K562 (cell line): Measurements from ENCODE around the gene RGL2. TPM values are rescaled to one million over a fixed set of nuclear protein-coding genes. Genes with fewer than 3 reads are reported as not detected.
A peak's percentile ranks its signal among the peaks of the same experiment; 100 is the strongest.

Experiments
- C11orf30 ChIP-seq: fragments of 450-650 bp; IDR thresholded peaks from 2 replicates; pipeline ENCODE4 v1.6.1; 2016; ENCODE audit warnings: low read depth, mild to moderate bottlenecking
- GTF2F1 ChIP-seq: IDR thresholded peaks from 2 replicates; pipeline ENCODE4 v1.6.1; 2011; ENCODE audit warnings: low read depth, low read length, improper control_type of control experiment
- JUND ChIP-seq, 2 experiments: IDR thresholded peaks; 2 replicates in 1 of 2; 3 replicates in 1 of 2; pipeline ENCODE4 v1.6.1; 2011; ENCODE audit warnings: borderline replicate concordance in 2 of 2, low read depth in 2 of 2, low read length in 2 of 2, improper control_type of control experiment in 1 of 2, missing biosample characterization in 1 of 2, missing genetic modification characterization in 1 of 2, missing genetic modification reagents in 1 of 2
- LARP7 ChIP-seq: fragments of 450-650 bp; IDR thresholded peaks from 2 replicates; pipeline ENCODE4 v1.6.1; 2016
- MED1 ChIP-seq: sonication (generic); formaldehyde crosslinking; IDR thresholded peaks from 2 replicates; pipeline ENCODE4 v1.8.1; 2023; ENCODE audit warnings: missing genetic modification reagents, borderline replicate concordance
- MTA1 ChIP-seq: fragments of 450-650 bp; IDR thresholded peaks from 2 replicates; pipeline ENCODE4 v1.6.1; 2017; ENCODE audit warnings: borderline replicate concordance
- NCOA2 ChIP-seq, 2 experiments: fragments of 450-650 bp; IDR thresholded peaks; 2 replicates each; pipeline ENCODE4 v1.6.1; 2018; ENCODE audit warnings: mild to moderate bottlenecking in 2 of 2, moderate library complexity in 1 of 2; ENCODE audit not compliant: partially characterized antibody in 2 of 2
- NCOA6 ChIP-seq: fragments of 450-650 bp; IDR thresholded peaks from 2 replicates; pipeline ENCODE4 v1.6.1; 2017; ENCODE audit warnings: mild to moderate bottlenecking
- NR2F6 ChIP-seq: fragments of 450-650 bp; formaldehyde crosslinking; IDR thresholded peaks from 2 replicates; pipeline ENCODE4 v1.4.0; 2020; ENCODE audit warnings: mild to moderate bottlenecking
- OTX1 ChIP-seq: fragments of 450-650 bp; formaldehyde crosslinking; IDR thresholded peaks from 2 replicates; pipeline ENCODE4 v1.4.0; 2022; ENCODE audit warnings: mild to moderate bottlenecking
- PYGO2 ChIP-seq: fragments of 450-650 bp; IDR thresholded peaks from 2 replicates; pipeline ENCODE4 v1.6.1; 2016; ENCODE audit warnings: mild to moderate bottlenecking, missing genetic modification characterization, moderate library complexity, missing compliant biosample characterization
- RNF2 ChIP-seq: sonication (generic); IDR thresholded peaks from 2 replicates; pipeline ENCODE4 v1.6.1; 2016
- SMAD3 ChIP-seq: fragments of 450-650 bp; formaldehyde crosslinking; conservative IDR thresholded peaks from 2 replicates; pipeline ENCODE4 v1.4.0; 2020; ENCODE audit warnings: mild to moderate bottlenecking
- SNIP1 ChIP-seq: fragments of 450-650 bp; IDR thresholded peaks from 2 replicates; pipeline ENCODE4 v1.7.1; 2017; ENCODE audit warnings: low read depth, mild to moderate bottlenecking
- SRSF3 ChIP-seq: fragments of 200-400 bp; formaldehyde crosslinking; IDR thresholded peaks from 2 replicates; pipeline ENCODE4 v1.6.1; 2016; ENCODE audit warnings: mild to moderate bottlenecking, low read length, moderate library complexity; ENCODE audit not compliant: insufficient read depth
- STAT6 ChIP-seq: sonication (generic); formaldehyde crosslinking; IDR thresholded peaks from 2 replicates; pipeline ENCODE4 v1.8.1; 2023; ENCODE audit warnings: mild to moderate bottlenecking, missing genetic modification reagents
- TBP ChIP-seq: optimal IDR thresholded peaks from 2 replicates; pipeline ENCODE3; 2011; ENCODE audit warnings: low read depth, low read length, improper control_type of control experiment
- USF2 ChIP-seq: sonication (generic); formaldehyde crosslinking; IDR thresholded peaks from 2 replicates; pipeline ENCODE4 v1.5.0; 2020; ENCODE audit warnings: missing genetic modification reagents
- VEZF1 ChIP-seq: fragments of 200-800 bp; sonication (Bioruptor generic); IDR thresholded peaks from 2 replicates; pipeline ENCODE4 v1.6.1; 2017; ENCODE audit warnings: missing genetic modification characterization, missing compliant biosample characterization
- XRCC4 ChIP-seq: IDR thresholded peaks from one replicate; pipeline ENCODE4 v1.6.1; 2011; ENCODE audit not compliant: insufficient read depth, insufficient read length; ENCODE audit errors: extremely low read depth
- ZBTB43 ChIP-seq: sonication (generic); formaldehyde crosslinking; IDR thresholded peaks from 2 replicates; pipeline ENCODE4 v1.8.0; 2023; ENCODE audit warnings: mild to moderate bottlenecking, missing genetic modification reagents
- ZNF121 ChIP-seq: sonication (generic); formaldehyde crosslinking; conservative IDR thresholded peaks from 2 replicates; pipeline ENCODE4 v1.8.0; 2022; ENCODE audit warnings: missing genetic modification reagents
- ZNF134 ChIP-seq: fragments of 250-450 bp; sonication (Bioruptor Pico); conservative IDR thresholded peaks from 2 replicates; pipeline ENCODE4 v1.4.0; 2020
- ZNF175 ChIP-seq: fragments of 200-800 bp; sonication (Bioruptor generic); IDR thresholded peaks from 2 replicates; pipeline ENCODE4 v1.6.1; 2016; ENCODE audit warnings: low read depth, mild to moderate bottlenecking, missing genetic modification characterization, missing compliant biosample characterization
- ZNF311 ChIP-seq: fragments of 250-450 bp; sonication (Bioruptor Pico); IDR thresholded peaks from 2 replicates; pipeline ENCODE4 v1.4.0; 2020; ENCODE audit warnings: mild to moderate bottlenecking, moderate library complexity
- ZNF79 ChIP-seq: fragments of 250-450 bp; sonication (Bioruptor Pico); IDR thresholded peaks from 2 replicates; pipeline ENCODE4 v1.4.0; 2020; ENCODE audit warnings: low read depth, mild to moderate bottlenecking, moderate library complexity
- polyA plus RNA-seq, 8 experiments: library from polyadenylated mRNA; depleted of rRNA in 4 of 8; stranded (reverse) in 5 of 8; unstranded in 3 of 8; fragments of >200 nt; fragmentation: Nextera tagmentation in 2 of 8; fragmentation: Illumina TruSeq in 1 of 8; extraction: Ambion mirVana in 2 of 8; extraction: Trizol in 1 of 8; gene quantifications; 2 replicates each; pipeline versions ENCODE4 v1.2.1 to v1.2.3, GENCODE V29; 2011 to 2014; ENCODE audit warnings: inconsistent platforms in 1 of 8, missing spikeins in 1 of 8
- total RNA-seq, 7 experiments: library from RNA; depleted of rRNA in 6 of 7; stranded (reverse); fragments of >200 nt in 6 of 7; fragmentation: Illumina TruSeq in 2 of 7; extraction: Trizol in 2 of 7; gene quantifications; 2 replicates each; pipeline versions ENCODE4 v1.2.1 to v1.2.3, GENCODE V29; 2011 to 2021; ENCODE audit warnings: low replicate concordance in 1 of 7

Gene RGL2
- total and polyA plus RNA-seq, 9 of the 15 experiments (the other 6 are each of a cell fraction or from before 2014, with no cell fraction given): 1.8 to 57.1 (median 19.5) TPM

GRCh38 chr6:33314515-33314942 lies 15.8 kb upstream of the RGL2 start (continued):
- TF ChIP-seq STAT6 (CRISPR knock-in tag): no peak
- TF ChIP-seq NCOA6: no peak
- TF ChIP-seq ZNF175 (CRISPR knock-in tag): no peak
- TF ChIP-seq TBP: no peak
- no peak for TF ChIP-seq SMAD3
- TF ChIP-seq SRSF3: no peak
- no peak for TF ChIP-seq ZNF134
- TF ChIP-seq VEZF1 (CRISPR knock-in tag): peak; percentile 68
- 0 out of 2 replicates have a peak, but pooled peaks have one; percentile 13 for TF ChIP-seq JUND (IDR thresholded peaks at IDR 0.05; ENCODE audit: borderline replicate concordance, low read depth, low read length)
- 0 out of 3 replicates have a peak, but pooled peaks have one; percentile 25 for TF ChIP-seq JUND (tag; IDR thresholded peaks at IDR 0.05; ENCODE audit: borderline replicate concordance, low read depth, low read length)
- no peak for TF ChIP-seq ZNF311 (CRISPR knock-in tag)
- TF ChIP-seq RNF2: no peak
- no peak for TF ChIP-seq GTF2F1
- no peak for TF ChIP-seq PYGO2 (tag)
- TF ChIP-seq ZNF79 (CRISPR knock-in tag): no peak
- TF ChIP-seq USF2 (CRISPR knock-in tag): no peak
- TF ChIP-seq MED1 (CRISPR knock-in tag): no peak
- TF ChIP-seq MTA1: peak; percentile 12; the same call in 1 of the 2 replicates
- no peak for TF ChIP-seq ZBTB43 (CRISPR knock-in tag)
- no peak for TF ChIP-seq XRCC4
- TF ChIP-seq NCOA2 (IDR thresholded peaks at IDR 0.05; ENCODE audit: partially characterized antibody in 2 of 2): no peak
- TF ChIP-seq NR2F6: no peak
- TF ChIP-seq OTX1: no peak
- TF ChIP-seq C11orf30: no peak
- TF ChIP-seq ZNF121 (CRISPR knock-in tag): no peak
- TF ChIP-seq SNIP1: no peak
- no peak for TF ChIP-seq LARP7
